Muscle layer of colon (tissue), 2 donors: ENCODE results near the gene PICK1.

ENCODE experiments used
- H3K27ac ChIP-seq: one replicate; pipeline ENCODE4 v1.7.0; 2013; ENCODE audit warnings: low read depth, mild to moderate bottlenecking, low read length, moderate library complexity
- H3K27me3 ChIP-seq, 2 donors: one replicate each; pipeline ENCODE4 v1.7.0; 2013; ENCODE audit warnings: low read length in 2 of 2, mild to moderate bottlenecking in 2 of 2; ENCODE audit not compliant: insufficient read depth in 2 of 2, control insufficient read depth in 1 of 2
- H3K36me3 ChIP-seq: one replicate; pipeline ENCODE4 v1.7.0; 2013; ENCODE audit warnings: mild to moderate bottlenecking, low read length; ENCODE audit not compliant: insufficient read depth
- H3K4me1 ChIP-seq: one replicate; pipeline ENCODE4 v1.7.0; 2013; ENCODE audit warnings: mild to moderate bottlenecking, low read length; ENCODE audit not compliant: insufficient read depth
- H3K4me3 ChIP-seq, 2 donors: one replicate each; pipeline ENCODE4 v1.7.0; 2013; ENCODE audit warnings: low read length in 2 of 2, low read depth in 1 of 2, mild to moderate bottlenecking in 1 of 2, moderate library complexity in 1 of 2
- H3K9ac ChIP-seq: one replicate; pipeline ENCODE4 v1.7.0; 2013; ENCODE audit warnings: low read length
- H3K9me3 ChIP-seq: one replicate; pipeline ENCODE4 v1.7.0; 2013; ENCODE audit warnings: mild to moderate bottlenecking, low read length
- donor health status: abdominal sarcoma.
- donor health status: Adenocarcinoma of cecum.

PICK1 gene

GRCh38 chr22:38056969-38057891, at the start of gene PICK1:
Gene PICK1, plus strand, starts transcription at chr22:38057404. Its CDS starts 406 bp downstream, at chr22:38057810.
- H3K4me3 ChIP-seq: peak within 1 kb of the TSS; percentile 49 to 72
- H3K4me1 ChIP-seq: peaks cover 12% of the 10 kb centered on the region
- H3K27ac ChIP-seq: peak within 1 kb of the TSS; percentile 28
- H3K27me3 ChIP-seq: no peaks in the 10 kb centered on the region
- no peaks in the 10 kb centered on the region for H3K9me3 ChIP-seq
- no peaks in the 10 kb centered on the region for H3K36me3 ChIP-seq
- peak within 1 kb of the TSS; percentile 33 for H3K9ac ChIP-seq

GRCh38 chr22:38009000-38009806, 48.0 kb upstream of the PICK1 start:
- H3K36me3 ChIP-seq: no peaks in the 10 kb centered on the region
- no peak overlapping the region for H3K9ac ChIP-seq
- no peaks in the 10 kb centered on the region for H3K4me1 ChIP-seq
- no peaks in the 10 kb centered on the region for H3K27me3 ChIP-seq
- H3K9me3 ChIP-seq: no peaks in the 10 kb centered on the region
- H3K4me3 ChIP-seq: no peak overlapping the region
- no peak overlapping the region for H3K27ac ChIP-seq

DNA sequence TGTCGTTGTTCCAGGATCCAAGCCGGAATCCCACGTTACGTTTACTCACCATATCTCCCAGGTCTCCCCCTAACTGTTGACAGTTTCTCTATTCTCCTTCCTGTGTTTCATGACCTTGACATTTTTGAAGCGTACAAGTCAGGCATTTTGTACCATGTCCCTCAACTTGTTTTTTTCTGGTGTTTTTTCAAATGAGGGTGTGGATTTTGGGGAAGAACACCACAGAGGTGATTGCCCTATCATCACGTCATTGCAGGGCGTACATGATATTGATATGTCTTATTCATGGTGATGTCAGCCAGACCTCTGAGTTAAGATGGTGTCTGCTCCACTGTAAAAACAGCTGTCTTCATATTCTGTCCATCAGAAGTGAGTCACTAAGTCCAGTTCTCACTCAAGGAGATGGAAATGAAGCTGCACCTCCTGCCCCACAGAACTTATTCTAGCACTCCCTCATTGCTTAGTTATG, 44.6 kb upstream of the PICK1 start:
- Histone ChIP-seq H3K9ac (no peak overlapping the region), H3K27ac (no peak overlapping the region), H3K36me3 (no peaks in the 10 kb centered on the region), H3K4me1 (peaks cover 16% of the 10 kb centered on the region), H3K4me3 (no peak overlapping the region), H3K9me3 (no peaks in the 10 kb centered on the region), H3K27me3 (no peaks in the 10 kb centered on the region)

GRCh38 chr22:38014083-38014482, 43.1 kb upstream of the PICK1 start:
- H3K27ac ChIP-seq: no peak overlapping the region
- H3K4me1 ChIP-seq: peaks cover 21% of the 10 kb centered on the region
- H3K9me3 ChIP-seq: no peaks in the 10 kb centered on the region
- no peaks in the 10 kb centered on the region for H3K36me3 ChIP-seq
- H3K27me3 ChIP-seq: no peaks in the 10 kb centered on the region
- no peak overlapping the region for H3K9ac ChIP-seq
- H3K4me3 ChIP-seq: no peak overlapping the region

DNA sequence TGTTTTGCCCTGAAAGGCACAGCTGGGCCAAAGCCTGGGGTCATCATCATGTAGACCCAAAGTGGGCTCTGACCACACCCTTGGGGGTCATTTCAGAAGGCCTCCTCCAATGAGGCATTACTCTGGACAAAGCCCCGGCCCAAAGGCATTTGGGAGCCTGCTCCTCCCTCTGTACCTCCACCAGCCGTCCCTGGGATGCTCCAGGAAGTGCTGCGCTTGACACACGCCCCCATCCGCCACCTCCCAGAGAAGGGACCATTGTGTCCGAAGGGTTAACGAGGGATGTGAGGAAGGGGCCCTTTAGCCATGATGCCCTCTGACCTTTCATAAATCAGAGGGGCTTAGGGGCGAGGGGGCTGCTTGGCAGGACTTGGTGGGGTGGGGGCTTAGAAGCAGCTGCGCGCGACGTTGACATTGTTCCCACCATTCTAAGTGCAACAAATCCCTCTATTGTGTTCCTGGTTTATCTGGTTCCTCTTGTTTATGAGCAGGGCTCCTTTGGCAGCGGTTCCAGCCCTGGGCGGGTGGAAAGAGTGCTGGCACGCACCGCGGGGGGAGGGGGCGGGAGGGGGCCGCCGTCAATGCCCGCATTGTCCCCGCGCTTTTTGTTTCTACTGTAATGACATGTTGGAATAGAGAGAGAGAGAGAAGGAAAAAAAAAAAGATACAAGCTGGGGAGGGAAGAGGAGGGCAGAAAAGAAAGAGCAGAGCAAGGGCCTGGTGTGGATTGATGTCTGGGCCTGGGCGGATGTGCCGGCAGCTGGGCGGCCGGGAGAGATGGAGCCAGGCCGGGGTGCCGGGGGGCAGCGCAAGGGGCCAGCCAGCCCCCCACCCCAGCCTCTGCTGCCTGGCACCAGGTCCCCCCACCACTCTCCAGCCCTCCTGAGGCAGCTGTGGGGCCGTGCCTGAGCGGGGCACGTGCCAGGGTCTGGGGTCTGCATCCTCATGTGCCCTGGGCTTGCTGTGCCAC, 40.7 kb upstream of the PICK1 start:
- H3K9ac ChIP-seq: no peak overlapping the region
- H3K27me3 ChIP-seq: no peaks in the 10 kb centered on the region
- H3K27ac ChIP-seq: peak overlapping the region; percentile 64
- peaks cover 21% of the 10 kb centered on the region for H3K4me1 ChIP-seq
- no peaks in the 10 kb centered on the region for H3K9me3 ChIP-seq
- no peaks in the 10 kb centered on the region for H3K36me3 ChIP-seq
- H3K4me3 ChIP-seq: peak overlapping the region in 1 of 2 donors; percentile 12

- H3K9ac ChIP-seq: no peak overlapping the region
Observed at GRCh38 chr22:38017272-38017920, 39.8 kb upstream of the PICK1 start.

DNA sequence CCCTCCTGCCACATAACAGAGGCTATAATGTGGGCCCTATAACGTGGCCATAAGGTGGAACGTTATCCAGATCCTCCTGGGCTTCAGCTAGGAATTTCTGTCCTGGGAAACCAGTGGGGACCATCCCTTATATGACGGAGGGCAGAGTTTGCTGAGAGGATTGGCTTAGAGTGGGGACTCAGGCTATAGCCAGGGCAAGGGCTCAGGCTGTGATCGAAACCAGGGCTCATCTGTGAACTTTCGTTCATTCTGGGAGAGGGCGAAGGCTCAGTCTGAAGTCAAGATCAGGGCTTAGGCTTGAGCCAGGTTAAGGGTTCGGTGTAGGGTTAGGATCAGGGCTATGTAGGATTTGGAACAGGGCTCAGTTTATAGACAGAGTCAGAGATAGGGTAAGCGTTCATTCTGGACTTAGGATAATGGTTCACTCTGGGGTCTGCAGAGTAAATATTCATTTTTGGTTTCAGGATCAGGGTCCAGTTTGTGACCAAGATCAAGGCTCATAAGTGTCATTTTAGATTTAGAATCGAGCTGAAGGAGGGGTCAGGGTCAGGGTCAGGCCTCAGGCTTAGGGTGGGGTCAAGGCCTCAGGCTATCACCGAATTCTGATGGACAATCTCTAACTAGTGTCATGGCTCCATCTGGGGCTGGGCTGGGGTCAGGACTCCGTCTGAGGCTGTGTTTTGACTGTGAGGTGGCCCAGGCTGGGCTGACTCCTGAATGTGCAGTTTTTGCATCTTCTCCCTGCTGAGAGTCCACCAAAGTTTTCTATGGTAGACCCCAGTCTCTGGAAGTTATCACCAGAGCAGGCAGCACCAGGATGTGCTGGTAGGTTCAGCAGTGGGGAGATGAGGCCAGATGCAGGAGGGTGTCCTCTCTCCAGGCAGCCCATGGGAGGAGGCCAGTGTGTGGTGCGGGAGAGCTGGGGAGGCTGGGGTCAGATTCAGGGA, 39.0 kb upstream of the PICK1 start:
- H3K9me3 ChIP-seq: no peaks in the 10 kb centered on the region
- no peaks in the 10 kb centered on the region for H3K36me3 ChIP-seq
- peak overlapping the region; percentile 64 for H3K27ac ChIP-seq
- no peak overlapping the region for H3K9ac ChIP-seq
- peaks cover 21% of the 10 kb centered on the region for H3K4me1 ChIP-seq
- no peak overlapping the region for H3K4me3 ChIP-seq
- no peaks in the 10 kb centered on the region for H3K27me3 ChIP-seq

More at GRCh38 chr22:38017272-38017920, 39.8 kb upstream of the PICK1 start:
- no peak overlapping the region for H3K4me3 ChIP-seq
- H3K9me3 ChIP-seq: no peaks in the 10 kb centered on the region
- peak overlapping the region; percentile 64 for H3K27ac ChIP-seq
- no peaks in the 10 kb centered on the region for H3K36me3 ChIP-seq
- peaks cover 21% of the 10 kb centered on the region for H3K4me1 ChIP-seq
- H3K27me3 ChIP-seq: no peaks in the 10 kb centered on the region

- no peaks in the 10 kb centered on the region for H3K9me3 ChIP-seq
- no peaks in the 10 kb centered on the region for H3K27me3 ChIP-seq
- H3K36me3 ChIP-seq: no peaks in the 10 kb centered on the region
- H3K4me3 ChIP-seq: no peak overlapping the region
- H3K4me1 ChIP-seq: peaks cover 21% of the 10 kb centered on the region
- H3K27ac ChIP-seq: no peak overlapping the region
- no peak overlapping the region for H3K9ac ChIP-seq
Observed at GRCh38 chr22:38018938-38019827, 38.0 kb upstream of the PICK1 start.

- Histone ChIP-seq H3K36me3 (no peaks in the 10 kb centered on the region), H3K27ac (no peak overlapping the region), H3K4me3 (no peak overlapping the region), H3K9me3 (no peaks in the 10 kb centered on the region), H3K27me3 (no peaks in the 10 kb centered on the region), H3K9ac (no peak overlapping the region), H3K4me1 (peaks cover 17% of the 10 kb centered on the region)
Observed at GRCh38 chr22:38021206-38021605, 36.0 kb upstream of the PICK1 start.
